ENCODE results near the gene PODN.

Gene PODN

GRCh38 chr1:53051676-53052075, 10.3 kb upstream of the PODN start:
- no peak for DNase-seq (ENCODE audit: low spot score)

GRCh38 chr1:53057127-53057526, 4.9 kb upstream of the PODN start:
- DNase-seq (ENCODE audit: low spot score) = no peak

- no peak for DNase-seq (ENCODE audit: low spot score)
Observed at GRCh38 chr1:53060579-53060978, 1.4 kb upstream of the PODN start.

GRCh38 chr1:53061123-53061858, 722 bp upstream of the PODN start:
- DNase-seq (ENCODE audit: low spot score) = no peak

- DNase-seq (ENCODE audit: low spot score) = no peak
Observed at GRCh38 chr1:53062708-53063591, 937 bp downstream of the PODN start.

- no peak for DNase-seq (ENCODE audit: low spot score)
Observed at GRCh38 chr1:53063744-53064515, 1.9 kb downstream of the PODN start.

GRCh38 chr1:53065391-53065790, 3.4 kb downstream of the PODN start:
- DNase-seq (ENCODE audit: low spot score) = no peak

- no peak for DNase-seq (ENCODE audit: low spot score)
Observed at GRCh38 chr1:53066488-53066887, 4.5 kb downstream of the PODN start.

GRCh38 chr1:53066891-53067738, 5.1 kb downstream of the PODN start:
- DNase-seq (ENCODE audit: low spot score) = no peak

GRCh38 chr1:53067886-53068285, 5.9 kb downstream of the PODN start:
- DNase-seq (ENCODE audit: low spot score) = no peak

GRCh38 chr1:53068314-53069099, 6.5 kb downstream of the PODN start:
- no peak for DNase-seq (ENCODE audit: low spot score)

- DNase-seq (ENCODE audit: low spot score) = no peak
Observed at GRCh38 chr1:53069265-53069662, 7.3 kb downstream of the PODN start.

- no peak for DNase-seq (ENCODE audit: low spot score)
Observed at GRCh38 chr1:53069663-53070327, 7.8 kb downstream of the PODN start.

- DNase-seq (ENCODE audit: low spot score) = no peak
Observed at GRCh38 chr1:53070621-53071020, 8.6 kb downstream of the PODN start.

GRCh38 chr1:53071167-53071865, 9.3 kb downstream of the PODN start:
- no peak for DNase-seq (ENCODE audit: low spot score)

GRCh38 chr1:53071915-53072314, 9.9 kb downstream of the PODN start:
- DNase-seq (ENCODE audit: low spot score) = no peak

- no peak for DNase-seq (ENCODE audit: low spot score)
Observed at GRCh38 chr1:53073287-53073686, 11.3 kb downstream of the PODN start.

GRCh38 chr1:53073868-53074311, 11.9 kb downstream of the PODN start:
- DNase-seq (ENCODE audit: low spot score) = no peak

GRCh38 chr1:53074313-53075154, 12.5 kb downstream of the PODN start:
- no peak for DNase-seq (ENCODE audit: low spot score)
